ENCODE measurements around the gene TMEM255B.
"Not testable (repeated sequence)": the region's sequence is repeated elsewhere in the genome, so short reads cannot be mapped to it uniquely, and the experiment has no call there.

The TMEM255B gene

DNA sequence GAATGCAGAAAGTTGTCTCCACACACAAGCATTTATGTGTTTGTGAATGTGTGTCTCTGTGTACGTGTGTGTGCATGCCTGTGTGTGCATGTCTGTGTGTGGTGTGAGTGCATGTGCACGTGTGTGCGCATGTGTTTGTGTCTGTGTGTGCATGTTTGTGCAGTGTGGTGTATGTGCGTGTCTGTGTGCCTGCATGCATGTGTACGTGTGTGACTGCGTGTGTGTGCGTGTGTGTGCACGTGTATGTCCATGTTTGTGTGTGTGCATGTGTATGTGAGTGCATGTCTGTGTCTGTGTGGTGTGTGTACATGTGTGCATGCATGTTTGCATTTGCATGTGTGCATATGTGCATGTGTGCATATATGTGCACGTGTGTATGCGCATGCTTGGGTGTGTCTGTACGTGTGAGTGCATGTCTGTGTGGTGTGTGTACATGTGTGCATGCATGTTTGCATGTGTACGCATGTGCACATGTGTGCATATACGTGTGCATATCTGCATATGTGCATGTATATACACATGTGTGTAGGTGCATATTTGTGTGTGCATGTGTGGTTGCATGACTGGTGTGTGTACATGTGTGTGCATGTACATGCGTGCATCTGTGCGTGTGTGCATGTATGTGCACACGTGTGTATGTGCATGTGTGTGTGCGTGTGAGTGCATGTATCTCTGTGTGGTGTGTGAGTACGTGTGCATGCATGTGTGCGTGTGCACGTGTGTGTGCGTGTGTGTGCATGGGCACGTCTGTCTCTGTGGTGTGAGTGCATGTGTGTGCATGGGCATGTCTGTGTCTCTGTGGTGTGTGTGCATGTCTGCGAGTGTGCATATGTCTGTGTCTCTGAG, 8.2 kb upstream of the TMEM255B start:
- no peak for DNase-seq

DNA sequence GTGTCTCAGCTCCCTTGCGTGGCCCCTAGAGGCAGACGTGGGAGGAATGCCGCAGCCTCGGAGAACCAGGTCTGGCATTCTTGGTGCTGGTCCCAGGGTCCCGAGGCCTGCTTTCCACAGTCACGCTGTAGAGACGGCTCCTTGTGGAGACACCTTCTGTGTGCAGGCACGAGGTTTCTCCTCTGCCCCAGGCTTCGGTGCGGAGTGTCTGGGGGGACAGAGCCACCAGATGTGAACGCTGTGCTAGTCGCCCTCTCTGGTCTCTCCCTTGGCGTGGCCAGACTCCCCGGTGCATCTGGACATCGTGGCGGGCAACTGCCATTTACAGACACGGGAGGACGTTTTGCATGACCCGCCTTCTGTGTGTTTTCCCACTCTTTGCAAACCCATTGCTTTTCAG, 7.5 kb upstream of the TMEM255B start:
- DNase-seq: no peak

DNA sequence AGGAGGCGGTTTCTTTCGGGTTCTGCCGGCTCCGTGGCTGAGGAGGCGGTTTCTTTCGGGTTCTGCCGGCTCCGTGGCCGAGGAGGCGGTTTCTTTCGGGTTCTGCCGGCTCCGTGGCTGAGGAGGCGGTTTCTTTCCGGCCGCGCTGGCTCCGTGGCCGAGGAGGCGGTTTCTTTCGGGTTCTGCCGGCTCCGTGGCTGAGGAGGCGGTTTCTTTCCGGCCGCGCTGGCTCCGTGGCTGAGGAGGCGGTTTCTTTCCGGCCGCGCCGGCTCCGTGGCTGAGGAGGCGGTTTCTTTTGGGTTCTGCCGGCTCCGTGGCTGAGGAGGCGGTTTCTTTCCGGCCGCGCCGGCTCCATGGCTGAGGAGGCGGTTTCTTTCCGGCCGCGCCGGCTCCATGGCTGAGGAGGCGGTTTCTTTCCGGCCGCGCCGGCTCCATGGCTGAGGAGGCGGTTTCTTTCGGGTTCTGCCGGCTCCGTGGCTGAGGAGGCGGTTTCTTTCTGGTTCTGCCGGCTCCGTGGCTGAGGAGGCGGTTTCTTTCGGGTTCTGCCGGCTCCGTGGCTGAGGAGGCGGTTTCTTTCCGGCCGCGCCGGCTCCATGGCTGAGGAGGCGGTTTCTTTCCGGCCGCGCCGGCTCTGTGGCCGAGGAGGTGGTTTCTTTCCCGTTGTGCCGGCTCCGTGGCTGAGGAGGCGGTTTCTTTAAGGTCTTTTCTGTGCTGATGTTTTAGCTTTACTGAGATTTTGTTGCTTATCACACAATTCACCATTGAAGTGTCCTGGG, 6.6 kb upstream of the TMEM255B start:
- not testable (repeated sequence) for DNase-seq

DNA sequence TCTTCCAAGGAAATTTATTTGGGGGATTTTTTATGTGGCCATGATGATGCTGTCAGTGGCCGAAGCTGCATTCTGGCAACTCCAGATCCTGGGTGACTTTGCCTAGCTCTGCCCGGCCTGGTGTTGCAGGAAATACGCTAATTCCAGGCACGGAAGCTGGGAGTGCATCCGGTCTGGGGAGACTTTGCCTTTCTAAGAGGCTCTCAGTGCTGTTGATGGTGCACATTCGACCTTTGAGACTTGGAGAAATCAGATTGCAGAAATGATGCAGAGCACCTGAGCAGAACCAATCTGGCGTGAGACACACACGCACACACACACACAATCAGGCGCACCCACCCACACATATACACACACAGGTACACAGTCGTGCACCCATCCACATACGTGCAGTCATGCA, 5.9 kb upstream of the TMEM255B start:
- no peak for DNase-seq

DNA sequence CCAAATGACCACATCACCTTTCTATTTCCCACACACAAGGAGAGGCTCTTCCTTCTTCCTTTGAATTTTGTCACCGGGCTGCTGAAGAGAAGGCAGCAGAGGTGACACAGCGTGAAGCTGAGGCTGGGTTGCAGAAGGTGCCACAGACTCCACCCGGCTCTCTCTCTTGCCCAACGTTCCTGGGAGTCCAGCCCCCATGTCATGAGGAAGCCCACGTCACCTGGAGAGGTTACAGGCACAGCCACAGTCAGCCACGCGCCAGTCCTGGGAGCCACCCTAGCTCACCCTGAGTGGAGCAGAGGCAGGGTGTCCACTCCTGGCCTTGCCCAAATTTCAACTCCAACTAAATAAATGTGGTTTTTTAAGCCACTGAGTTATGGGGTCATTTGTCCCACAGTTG, 4.8 kb upstream of the TMEM255B start:
- DNase-seq: no peak

DNA sequence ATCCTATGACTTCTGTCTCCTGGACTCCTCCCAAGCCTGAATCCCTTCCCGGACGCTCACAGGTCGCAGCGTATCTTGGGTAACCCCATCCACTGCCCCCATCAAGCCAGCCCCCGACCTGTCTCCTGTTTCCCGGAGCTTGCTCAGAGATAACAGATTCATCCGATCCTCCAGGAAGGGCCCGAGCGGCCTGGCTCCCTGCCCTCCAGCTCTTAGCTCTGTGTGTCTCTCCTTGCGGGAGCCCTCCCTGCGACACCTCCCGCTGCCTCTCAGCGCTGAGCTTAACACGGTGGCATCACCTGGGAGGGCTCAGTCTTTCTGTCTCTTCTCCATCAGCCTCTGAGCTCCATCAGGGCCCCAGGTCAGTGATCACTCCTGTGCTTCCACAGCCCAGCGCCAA, 4.3 kb upstream of the TMEM255B start:
- DNase-seq: no peak

DNA sequence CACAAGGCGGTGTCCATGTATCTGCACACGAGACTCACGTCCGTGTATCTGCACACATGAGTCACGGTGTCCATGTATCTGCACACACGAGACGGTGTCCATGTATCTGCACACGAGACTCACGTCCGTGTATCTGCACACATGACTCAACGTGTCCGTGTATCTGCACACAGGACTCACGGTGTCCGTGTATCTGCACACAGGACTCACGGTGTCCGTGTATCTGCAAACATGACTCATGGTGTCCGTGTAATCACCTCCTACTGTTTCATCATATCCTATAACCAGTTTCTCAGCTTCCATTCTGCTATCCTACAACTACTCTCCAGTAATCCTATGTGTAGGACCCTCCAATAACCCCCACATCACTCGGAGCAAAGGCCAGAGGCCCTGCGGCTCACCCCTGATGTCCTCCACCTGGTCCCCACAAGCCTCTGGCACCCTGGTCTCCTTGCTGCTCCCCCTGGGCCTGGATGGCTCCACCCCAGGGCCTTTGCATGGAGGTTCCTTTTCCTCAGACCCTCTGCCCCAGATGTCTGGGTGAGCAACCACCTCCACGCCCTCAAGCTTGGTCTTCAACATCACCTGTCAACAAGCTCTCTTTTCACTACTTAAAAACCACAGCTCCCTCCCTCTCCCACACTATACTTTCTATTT, 2.5 kb upstream of the TMEM255B start:
- no peak for DNase-seq

DNA sequence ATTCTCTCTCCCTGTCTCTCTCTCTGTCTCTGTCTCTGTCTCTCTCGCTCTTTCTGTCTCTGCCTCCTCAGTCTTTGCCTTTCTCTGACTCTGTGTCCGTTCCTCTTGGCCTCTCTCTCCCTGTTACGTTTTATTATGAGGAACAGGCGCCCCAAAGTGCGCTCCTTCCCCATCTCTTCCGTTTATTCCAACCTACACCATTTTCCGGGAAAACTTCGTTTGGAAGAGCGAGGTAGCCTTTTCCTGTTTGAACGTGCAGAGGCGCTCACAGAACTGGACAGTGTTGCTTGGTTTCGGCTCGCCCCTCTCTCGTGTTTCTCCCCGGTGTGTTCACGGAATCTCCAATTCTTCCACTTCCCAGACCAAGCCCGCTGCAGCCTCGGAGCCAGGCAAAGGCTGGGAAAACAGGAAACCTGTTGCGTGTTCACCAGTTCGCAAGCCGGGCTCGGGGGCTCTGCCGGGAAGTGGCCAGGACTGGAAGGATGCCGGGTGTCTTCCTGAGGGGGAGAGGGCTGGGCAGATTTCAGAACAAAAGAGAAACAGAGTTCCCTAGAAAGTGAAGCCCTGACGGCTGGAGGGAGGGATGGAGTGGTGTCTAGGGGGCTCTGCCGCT, 605 bp downstream of the TMEM255B start:
- DNase-seq: no peak

DNA sequence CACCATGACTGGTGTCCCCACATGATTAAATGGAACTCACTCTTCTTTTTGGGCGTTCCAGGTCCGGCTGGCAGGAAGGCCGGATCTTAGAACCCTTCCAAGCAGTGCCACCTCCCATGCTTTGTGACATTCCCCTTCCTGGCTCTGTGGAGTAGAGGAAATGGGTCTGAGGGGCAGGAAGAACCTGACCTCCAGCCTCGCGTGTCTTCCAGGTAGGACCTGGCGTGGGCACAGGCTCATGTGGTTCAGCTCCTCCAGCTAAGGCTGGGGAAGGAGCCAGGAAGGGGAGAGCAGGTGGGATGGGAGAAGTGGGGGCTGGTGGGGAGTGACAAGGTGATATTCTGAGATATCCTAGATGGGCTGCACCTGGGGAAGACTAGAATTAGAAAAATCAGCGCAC, 2.1 kb downstream of the TMEM255B start:
- DNase-seq: no peak

DNA sequence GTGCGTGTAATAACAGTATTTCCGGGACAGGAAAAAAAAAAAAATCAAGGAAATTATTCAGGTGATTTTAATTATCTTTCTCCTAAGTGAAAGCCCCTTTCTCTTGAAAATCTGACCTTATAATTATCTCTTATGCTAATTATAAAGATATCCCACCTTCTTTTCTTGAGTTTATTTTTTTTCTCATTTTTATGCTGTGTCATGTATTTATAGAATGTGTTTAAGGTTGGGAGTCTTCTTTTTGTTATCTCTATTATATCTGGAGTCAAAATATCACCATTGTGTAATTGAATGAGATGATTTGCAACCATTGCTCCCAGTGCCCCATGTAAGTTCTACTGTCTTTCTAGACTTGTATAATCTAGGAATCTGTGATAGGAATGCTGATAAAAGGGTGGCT, 3.0 kb downstream of the TMEM255B start:
- DNase-seq: no peak

DNA sequence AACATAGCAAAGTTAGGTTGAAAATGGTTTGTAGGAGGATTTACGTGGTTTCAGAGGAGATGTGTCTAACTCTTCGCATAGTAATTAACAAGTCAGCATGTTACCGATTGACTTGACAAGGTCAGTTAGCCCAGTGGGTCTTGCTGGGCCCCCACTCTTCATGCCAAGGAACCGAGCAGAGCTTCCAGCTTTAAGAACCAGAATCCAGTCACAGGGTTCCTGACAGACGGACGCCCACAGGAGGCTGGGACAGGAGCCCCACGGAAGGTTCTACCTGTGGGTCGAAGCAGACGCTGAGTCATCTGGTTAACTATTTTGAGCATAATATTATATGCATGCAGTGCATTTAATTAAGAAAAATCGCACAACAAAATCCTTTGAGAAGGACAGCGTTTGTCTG, 3.5 kb downstream of the TMEM255B start:
- no peak for DNase-seq

DNA sequence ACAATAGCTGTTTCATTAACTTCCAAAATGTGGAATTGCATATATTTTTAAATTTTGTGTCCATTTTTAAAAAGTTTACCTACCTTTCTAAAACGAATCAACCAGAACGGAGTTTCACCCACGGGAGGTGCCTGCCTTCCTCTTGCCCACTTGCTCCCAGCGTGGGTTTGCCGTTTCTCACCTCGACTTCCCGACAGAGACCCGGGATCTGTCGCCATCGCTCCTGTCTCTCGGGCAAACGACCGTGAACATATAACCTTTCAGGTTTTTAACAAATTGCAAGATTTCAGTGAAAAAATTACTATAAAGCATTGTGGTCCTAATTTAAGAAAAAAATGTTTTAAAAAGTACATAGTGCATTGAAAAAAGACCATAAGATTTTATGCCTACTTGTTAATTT, 4.2 kb downstream of the TMEM255B start:
- DNase-seq: no peak

DNA sequence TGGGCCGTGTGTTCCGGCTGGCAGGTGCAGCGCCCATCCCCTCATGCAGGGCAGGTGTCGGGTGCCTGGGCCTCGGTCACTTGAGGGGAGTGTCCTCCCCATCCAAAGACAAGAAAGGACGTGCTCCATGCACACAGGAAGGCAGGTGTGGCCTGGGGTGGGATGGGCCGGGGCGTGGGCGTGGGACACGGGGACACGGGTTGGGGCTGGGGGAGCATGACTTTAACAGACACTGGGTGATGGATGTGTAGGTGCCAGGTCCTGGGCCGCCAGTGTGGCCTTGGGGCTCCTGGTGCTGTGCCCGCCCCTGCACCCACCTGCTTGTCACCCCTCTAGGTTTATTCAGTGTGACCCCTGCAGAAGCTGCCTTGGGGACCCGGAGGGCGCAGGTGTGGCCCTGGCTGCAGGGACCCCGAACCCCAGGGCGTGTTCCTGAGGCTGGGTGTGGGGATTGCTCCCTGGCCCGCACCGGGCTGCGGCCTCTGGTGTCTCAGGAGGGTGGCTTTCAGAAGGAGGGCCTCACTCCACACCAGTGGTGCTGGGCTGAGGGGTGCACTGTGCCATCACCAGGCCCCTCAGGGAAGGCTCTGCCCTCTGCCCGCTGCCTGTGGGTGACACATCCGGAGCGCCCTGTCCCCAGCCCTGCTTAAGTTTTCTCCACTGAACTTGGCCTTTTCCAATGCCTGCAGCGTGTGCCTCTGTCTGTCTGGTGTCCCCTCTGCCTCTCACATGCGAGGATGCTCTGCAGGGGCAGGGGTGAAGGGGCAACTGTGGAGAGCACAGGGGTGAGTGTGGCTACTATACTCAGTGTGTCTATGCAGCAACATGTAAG, 5.2 kb downstream of the TMEM255B start:
- DNase-seq: no peak

DNA sequence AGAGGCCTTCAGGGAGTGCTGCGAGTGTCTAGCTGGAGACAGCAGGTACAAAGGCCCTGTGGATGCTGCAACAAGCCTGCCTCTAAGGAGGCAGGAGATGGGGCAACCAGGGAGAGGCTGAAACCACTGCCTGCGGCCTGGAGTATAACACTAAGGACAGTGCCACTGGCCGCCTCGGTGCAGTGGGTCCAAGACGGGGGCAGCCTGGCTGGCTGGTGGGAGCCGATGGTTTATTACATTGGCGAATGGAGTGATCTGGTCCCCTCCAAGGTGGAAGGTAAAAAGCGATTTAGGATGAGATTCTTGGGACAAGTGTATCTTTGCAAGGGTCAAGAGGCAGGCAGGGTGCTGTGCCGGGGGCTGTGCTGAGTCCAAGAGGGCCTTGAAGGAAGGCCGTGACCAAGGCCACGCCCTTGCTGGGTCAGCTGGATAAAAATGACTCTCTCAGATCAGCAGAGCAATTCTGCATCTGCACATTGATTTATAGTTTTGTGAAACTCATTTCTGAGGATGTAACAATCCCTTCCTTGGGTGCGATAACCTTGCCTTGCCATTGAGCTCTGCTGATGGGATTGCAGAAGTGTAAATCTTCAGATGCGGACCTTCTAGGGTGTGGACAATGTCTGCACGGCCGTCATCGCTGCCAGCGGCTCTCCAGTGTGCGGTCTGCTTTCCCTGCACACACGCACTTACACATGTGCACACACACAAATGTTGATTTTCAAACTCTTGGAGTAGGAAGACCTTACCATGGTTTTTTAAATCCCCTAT, 6.0 kb downstream of the TMEM255B start:
- no peak for DNase-seq

DNA sequence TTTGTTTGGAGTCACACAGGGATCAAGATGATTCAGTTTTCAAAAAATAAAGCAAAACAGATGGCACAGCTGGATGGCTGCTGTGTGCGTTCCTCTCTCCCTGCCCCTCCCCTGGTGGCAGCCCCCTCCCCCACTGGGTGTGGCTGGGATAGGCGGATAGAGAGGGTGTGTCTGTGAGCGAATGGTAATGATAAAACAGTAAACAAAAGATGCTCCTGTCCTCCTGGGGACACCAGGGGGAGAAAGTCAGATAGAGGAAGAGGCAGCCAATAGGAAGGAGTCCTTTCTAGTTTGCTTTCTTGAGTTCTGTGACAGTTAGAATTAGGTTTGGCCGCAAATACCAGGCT, 6.5 kb downstream of the TMEM255B start:
- DNase-seq: no peak

DNA sequence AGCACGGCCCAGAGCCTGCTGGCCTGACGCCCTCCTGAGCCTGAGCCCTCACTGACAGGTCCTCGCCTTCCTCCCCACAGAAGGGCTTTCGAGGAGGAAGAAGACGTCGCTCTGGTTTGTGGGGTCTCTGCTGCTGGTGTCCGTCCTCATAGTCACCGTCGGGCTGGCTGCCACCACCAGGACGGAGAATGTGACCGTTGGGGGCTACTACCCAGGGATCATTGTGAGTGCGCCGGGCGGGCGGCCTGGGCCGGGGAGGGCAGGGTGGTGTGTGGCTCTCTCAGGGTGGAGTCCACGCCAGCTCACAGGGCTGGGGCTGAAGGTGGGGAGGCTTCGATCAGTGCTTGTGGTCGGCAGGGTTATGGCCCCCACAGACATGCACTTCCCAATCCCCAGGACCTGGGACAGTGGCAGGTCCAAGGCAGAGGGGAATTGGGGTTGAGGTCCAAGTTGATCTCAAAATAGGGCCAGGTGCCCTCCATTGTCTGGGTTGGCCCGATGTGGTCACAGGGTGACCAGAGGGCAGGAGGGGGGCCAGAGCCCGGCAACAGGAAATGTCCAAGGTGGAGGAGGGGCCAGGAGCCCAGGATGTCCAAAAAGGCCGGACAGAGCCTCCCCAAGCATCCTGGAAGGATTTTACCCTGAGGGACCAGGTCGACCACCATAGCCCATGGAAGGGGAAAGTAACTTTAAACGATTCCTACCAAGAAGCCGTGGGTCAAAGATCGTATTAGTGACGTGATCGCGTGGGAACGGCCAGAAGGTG, 7.2 kb downstream of the TMEM255B start:
- DNase-seq: no peak

DNA sequence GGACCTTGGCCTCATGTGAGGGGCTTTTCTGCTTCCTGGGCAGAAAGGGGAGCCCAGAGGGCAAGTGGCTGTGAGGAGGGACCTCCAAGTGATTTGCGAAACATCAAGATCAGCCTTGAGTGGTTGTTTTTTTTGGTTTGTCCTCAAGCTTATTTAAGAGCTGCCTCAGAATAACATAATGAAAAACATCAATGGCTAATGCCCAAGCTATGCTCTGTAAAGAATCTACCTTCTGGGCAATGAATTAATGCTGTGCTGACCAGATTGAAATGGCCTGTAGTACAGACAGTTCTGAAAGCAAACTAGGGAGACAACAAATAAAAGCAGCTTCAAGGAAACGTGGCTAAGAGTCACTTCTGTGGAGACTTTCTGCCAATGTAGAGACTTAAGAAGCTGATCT, 8.3 kb downstream of the TMEM255B start:
- no peak for DNase-seq

DNA sequence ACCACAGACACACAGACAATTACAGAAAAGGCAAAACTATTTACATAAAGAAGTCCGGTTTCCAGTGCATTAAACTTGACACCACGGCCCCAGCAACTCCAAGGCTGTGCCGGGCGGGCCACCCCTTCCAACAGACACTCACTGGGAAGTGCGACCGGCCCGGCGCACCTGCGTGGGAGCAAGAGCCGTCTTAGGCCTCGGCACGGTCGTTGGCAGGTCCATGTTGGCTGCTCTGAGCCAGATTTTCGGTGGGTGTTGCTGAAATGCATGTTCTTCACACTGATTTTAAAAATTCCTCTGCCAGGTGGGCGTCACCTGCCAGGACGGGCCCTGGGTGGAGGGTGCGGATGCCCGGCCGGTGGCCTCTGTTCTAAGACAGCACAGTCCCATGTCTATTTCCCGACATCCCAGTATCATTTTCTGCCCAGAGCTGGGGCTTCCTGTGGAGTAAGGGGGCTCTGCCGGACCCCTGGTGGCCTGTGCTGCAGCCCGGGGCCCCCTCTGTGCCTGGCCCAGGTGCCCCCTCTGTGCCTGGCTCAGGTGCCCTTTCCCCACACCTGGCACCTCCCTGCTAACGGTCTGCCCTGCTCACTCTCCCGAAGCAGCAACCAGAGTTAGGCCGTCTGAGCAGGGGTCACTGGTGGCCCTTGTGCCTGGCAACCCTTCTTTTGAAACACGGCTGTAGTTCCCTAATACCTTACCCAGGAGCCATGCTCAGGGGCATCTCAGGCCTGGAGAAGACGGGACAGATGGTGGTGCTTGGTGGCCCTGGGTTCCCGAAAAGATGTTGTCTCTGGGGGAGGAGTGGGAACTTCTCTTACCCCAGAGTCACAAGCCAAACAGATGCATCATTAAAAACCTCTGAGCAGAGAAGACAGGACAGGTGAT, 9.2 kb downstream of the TMEM255B start:
- no peak for DNase-seq

DNA sequence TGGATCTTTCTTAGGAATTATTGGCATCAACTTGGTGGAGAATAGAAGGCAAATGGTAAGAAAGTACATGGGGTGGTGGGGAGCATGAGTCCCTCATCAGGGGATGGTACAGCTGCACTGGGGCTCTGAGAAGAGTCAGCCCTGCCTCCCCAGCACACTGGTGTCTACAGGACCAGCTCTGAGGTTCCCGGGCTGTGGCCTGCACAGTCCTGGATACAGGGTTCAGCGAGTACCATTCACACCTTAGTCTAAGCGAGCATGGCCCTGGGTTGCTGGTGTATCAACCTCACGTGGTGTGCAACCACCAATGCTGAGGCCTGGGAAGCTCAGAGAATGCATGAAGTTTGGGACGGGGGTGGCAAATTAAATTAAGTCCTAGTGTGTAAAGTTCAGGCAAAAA, 10.1 kb downstream of the TMEM255B start:
- DNase-seq: no peak

DNA sequence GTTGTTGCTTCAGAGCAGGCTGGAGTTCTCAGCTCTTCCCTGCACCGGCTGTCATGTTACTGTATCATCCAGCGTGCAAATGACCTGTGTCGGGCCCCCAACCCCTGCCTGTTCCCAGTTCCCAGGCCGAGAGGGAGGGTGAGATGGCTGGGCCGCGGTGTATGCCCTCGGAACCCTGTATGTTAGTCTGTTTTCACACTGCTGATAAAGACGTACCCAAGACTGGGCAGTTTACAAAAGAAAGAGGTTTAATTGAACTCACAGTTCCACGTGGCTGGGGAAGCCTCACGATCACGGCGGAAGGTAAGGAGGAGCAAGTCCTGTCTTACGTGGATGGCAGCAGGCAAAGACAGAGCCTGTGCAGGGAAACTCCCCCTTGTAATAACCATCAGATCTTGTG, 10.9 kb downstream of the TMEM255B start:
- DNase-seq: no peak
